ENCODE results near the gene BNC2.

The BNC2 gene

GRCh38 chr9:16458696-16459420, 411.6 kb downstream of the BNC2 start:
- DNase-seq (ENCODE audit: low spot score): no peak
- H3K4me1 ChIP-seq (ENCODE audit: insufficient read depth, poor library complexity, severe bottlenecking): peaks cover 8% of the 10 kb centered on the region

GRCh38 chr9:16455842-16456241, 414.6 kb downstream of the BNC2 start:
- H3K4me3 ChIP-seq (ENCODE audit: severe bottlenecking): no peak overlapping the region
- no peak for DNase-seq (ENCODE audit: low spot score)
- H3K4me1 ChIP-seq (ENCODE audit: insufficient read depth, poor library complexity, severe bottlenecking): peaks cover 8% of the 10 kb centered on the region
- no peak overlapping the region for H3K27ac ChIP-seq (ENCODE audit: poor library complexity, severe bottlenecking)
- H3K36me3 ChIP-seq (ENCODE audit: low read depth): no peaks in the 10 kb centered on the region
- no peaks in the 10 kb centered on the region for H3K9me3 ChIP-seq (ENCODE audit: severe bottlenecking)
- TF ChIP-seq CTCF (IDR thresholded peaks at IDR 0.05; ENCODE audit: poor library complexity, severe bottlenecking): no peak
- ATAC-seq (ENCODE audit: low read depth): no peak
- no peaks in the 10 kb centered on the region for H3K27me3 ChIP-seq (ENCODE audit: insufficient read depth, poor library complexity, severe bottlenecking)

More at GRCh38 chr9:16458696-16459420, 411.6 kb downstream of the BNC2 start:
- no peaks in the 10 kb centered on the region for H3K9me3 ChIP-seq (ENCODE audit: severe bottlenecking)
- no peaks in the 10 kb centered on the region for H3K36me3 ChIP-seq (ENCODE audit: low read depth)
- ATAC-seq (ENCODE audit: low read depth): peak; percentile 83
- no peak overlapping the region for H3K4me3 ChIP-seq (ENCODE audit: severe bottlenecking)
- no peaks in the 10 kb centered on the region for H3K27me3 ChIP-seq (ENCODE audit: insufficient read depth, poor library complexity, severe bottlenecking)
- no peak for TF ChIP-seq CTCF (IDR thresholded peaks at IDR 0.05; ENCODE audit: poor library complexity, severe bottlenecking)
- no peak overlapping the region for H3K27ac ChIP-seq (ENCODE audit: poor library complexity, severe bottlenecking)

GRCh38 chr9:16453390-16453789, 417.1 kb downstream of the BNC2 start:
- DNase-seq (ENCODE audit: low spot score) (no peak), ATAC-seq (ENCODE audit: low read depth) (no peak)
- H3K36me3 ChIP-seq (ENCODE audit: low read depth): no peaks in the 10 kb centered on the region
- H3K4me3 ChIP-seq (ENCODE audit: severe bottlenecking): no peak overlapping the region
- no peak for TF ChIP-seq CTCF (IDR thresholded peaks at IDR 0.05; ENCODE audit: poor library complexity, severe bottlenecking)
- H3K9me3 ChIP-seq (ENCODE audit: severe bottlenecking): no peaks in the 10 kb centered on the region
- H3K27ac ChIP-seq (ENCODE audit: poor library complexity, severe bottlenecking): no peak overlapping the region
- H3K4me1 ChIP-seq (ENCODE audit: insufficient read depth, poor library complexity, severe bottlenecking): no peaks in the 10 kb centered on the region
- H3K27me3 ChIP-seq (ENCODE audit: insufficient read depth, poor library complexity, severe bottlenecking): no peaks in the 10 kb centered on the region

- ATAC-seq (ENCODE audit: low read depth) (no peak), DNase-seq (ENCODE audit: low spot score) (no peak)
- H3K27ac ChIP-seq (ENCODE audit: poor library complexity, severe bottlenecking): no peak overlapping the region
- peaks cover 11% of the 10 kb centered on the region for H3K4me1 ChIP-seq (ENCODE audit: insufficient read depth, poor library complexity, severe bottlenecking)
- no peaks in the 10 kb centered on the region for H3K9me3 ChIP-seq (ENCODE audit: severe bottlenecking)
- no peaks in the 10 kb centered on the region for H3K27me3 ChIP-seq (ENCODE audit: insufficient read depth, poor library complexity, severe bottlenecking)
- H3K36me3 ChIP-seq (ENCODE audit: low read depth): no peaks in the 10 kb centered on the region
- no peak overlapping the region for H3K4me3 ChIP-seq (ENCODE audit: severe bottlenecking)
- TF ChIP-seq CTCF (IDR thresholded peaks at IDR 0.05; ENCODE audit: poor library complexity, severe bottlenecking): no peak
Measured at GRCh38 chr9:16450578-16450977, 419.9 kb downstream of the BNC2 start.

GRCh38 chr9:16450043-16450442, 420.4 kb downstream of the BNC2 start:
- no peak for ATAC-seq (ENCODE audit: low read depth)

More at GRCh38 chr9:16450043-16450442, 420.4 kb downstream of the BNC2 start:
- no peak for DNase-seq (ENCODE audit: low spot score)
- no peak for TF ChIP-seq CTCF (IDR thresholded peaks at IDR 0.05; ENCODE audit: poor library complexity, severe bottlenecking)
- H3K9me3 ChIP-seq (ENCODE audit: severe bottlenecking): no peaks in the 10 kb centered on the region
- H3K27ac ChIP-seq (ENCODE audit: poor library complexity, severe bottlenecking): no peak overlapping the region
- H3K36me3 ChIP-seq (ENCODE audit: low read depth): no peaks in the 10 kb centered on the region
- H3K27me3 ChIP-seq (ENCODE audit: insufficient read depth, poor library complexity, severe bottlenecking): no peaks in the 10 kb centered on the region
- H3K4me1 ChIP-seq (ENCODE audit: insufficient read depth, poor library complexity, severe bottlenecking): peaks cover 14% of the 10 kb centered on the region
- H3K4me3 ChIP-seq (ENCODE audit: severe bottlenecking): no peak overlapping the region

Measured in RWPE2 (cell line).